ENCODE data around the gene C19orf85. TPM values are rescaled to one million over a fixed set of nuclear protein-coding genes. Genes with fewer than 3 reads are reported as not detected.

C19orf85 gene
- total RNA-seq, 1 experiment from 2014 or later = 0.23 TPM

GRCh38 chr19:55467236-55468053 is 2.9 kb upstream of the C19orf85 start:
- Mint-ChIP-seq H3K4me3 (ENCODE audit: unreplicated experiment) (no peak overlapping the region), H3K27me3 (ENCODE audit: insufficient read depth, unreplicated experiment) (no peaks in the 10 kb centered on the region), H3K27ac (ENCODE audit: low read depth, unreplicated experiment) (no peak overlapping the region), H3K36me3 (ENCODE audit: insufficient read depth, unreplicated experiment) (peaks cover 7% of the 10 kb centered on the region), H3K4me1 (ENCODE audit: insufficient read depth, unreplicated experiment) (peaks cover 2% of the 10 kb centered on the region), H3K9me3 (ENCODE audit: unreplicated experiment) (no peaks in the 10 kb centered on the region)
- peak; percentile 65 for DNase-seq (ENCODE audit: unreplicated experiment)
- TF ChIP-seq CTCF (IDR thresholded peaks at IDR 0.05; ENCODE audit: unreplicated experiment) = peak; percentile 98
- POLR2A ChIA-PET = interaction anchor here (0.9 to 3.3 kb wide), 4 partner anchors 9 to 133 kb away, joined by 3 to 20 read pairs (median 6); partner anchors contain the start of genes KMT5C, ZNF524 and ZNF628
- CTCF ChIA-PET = interaction anchor here (0.6 to 4.3 kb wide), 65 partner anchors 8 to 1014 kb away, joined by 3 to 64 read pairs (median 5); partner anchors contain the start of genes KMT5C, LENG9, NAT14 and TMEM238
- BruUV-seq (replicated peaks) = no TSS peak
- intact Hi-C loops (cut with micrococcal nuclease) = loop anchor here (1.0 kb wide), 2 partner anchors 37 to 164 kb away; no protein-coding TSS in a partner anchor

GRCh38 chr19:55466241-55466614 is 1.7 kb upstream of the C19orf85 start:
- ChIA-PET CTCF (interaction anchor here (0.6 to 4.3 kb wide), 8 partner anchors 10 to 164 kb away, joined by 3 to 64 read pairs (median 16); partner anchors contain the start of gene ZNF628), POLR2A (interaction anchor here (0.7 to 3.3 kb wide), 4 partner anchors 10 to 1272 kb away, joined by 3 to 20 read pairs (median 6); partner anchors contain the start of gene ZNF628)
- Mint-ChIP-seq H3K36me3 (ENCODE audit: insufficient read depth, unreplicated experiment) (peaks cover 14% of the 10 kb centered on the region), H3K27me3 (ENCODE audit: insufficient read depth, unreplicated experiment) (no peaks in the 10 kb centered on the region), H3K4me3 (ENCODE audit: unreplicated experiment) (no peak overlapping the region), H3K9me3 (ENCODE audit: unreplicated experiment) (no peaks in the 10 kb centered on the region), H3K4me1 (ENCODE audit: insufficient read depth, unreplicated experiment) (peaks cover 6% of the 10 kb centered on the region), H3K27ac (ENCODE audit: low read depth, unreplicated experiment) (no peak overlapping the region)
- DNase-seq (ENCODE audit: unreplicated experiment) = no peak
- intact Hi-C loops (cut with micrococcal nuclease) = no loop called here
- TF ChIP-seq CTCF (IDR thresholded peaks at IDR 0.05; ENCODE audit: unreplicated experiment) = no peak
- BruUV-seq (replicated peaks) = no TSS peak

GRCh38 chr19:55465460-55466240 is 1.1 kb upstream of the C19orf85 start:
- ChIA-PET POLR2A (interaction anchor here (0.7 to 3.3 kb wide), 2 partner anchors 11 to 121 kb away, joined by 4 to 20 read pairs; partner anchors contain the start of gene ZNF628), CTCF (interaction anchor here (0.6 to 4.3 kb wide), 5 partner anchors 11 to 165 kb away, joined by 3 to 64 read pairs (median 20); partner anchors contain the start of gene ZNF628)
- no peaks in the 10 kb centered on the region for H3K9me3 Mint-ChIP-seq (ENCODE audit: unreplicated experiment)
- H3K4me3 Mint-ChIP-seq (ENCODE audit: unreplicated experiment) = no peak overlapping the region
- peaks cover 9% of the 10 kb centered on the region for H3K4me1 Mint-ChIP-seq (ENCODE audit: insufficient read depth, unreplicated experiment)
- BruUV-seq (replicated peaks) = no TSS peak
- no peak for DNase-seq (ENCODE audit: unreplicated experiment)
- TF ChIP-seq CTCF (IDR thresholded peaks at IDR 0.05; ENCODE audit: unreplicated experiment) = no peak
- H3K27me3 Mint-ChIP-seq (ENCODE audit: insufficient read depth, unreplicated experiment) = no peaks in the 10 kb centered on the region
- H3K36me3 Mint-ChIP-seq (ENCODE audit: insufficient read depth, unreplicated experiment) = peaks cover 11% of the 10 kb centered on the region
- H3K27ac Mint-ChIP-seq (ENCODE audit: low read depth, unreplicated experiment) = no peak overlapping the region
- intact Hi-C loops (cut with micrococcal nuclease) = no loop called here

Data from MCF 10A (cell line).